ENCODE results near the gene PAXX. TPM values are rescaled to one million over a fixed set of nuclear protein-coding genes. Genes with fewer than 3 reads are reported as not detected.
A peak's percentile ranks its signal among the peaks of the same experiment; 100 is the strongest.

Gene PAXX
- total RNA-seq, 1 donor from 2014 or later: 27.3 TPM

DNA sequence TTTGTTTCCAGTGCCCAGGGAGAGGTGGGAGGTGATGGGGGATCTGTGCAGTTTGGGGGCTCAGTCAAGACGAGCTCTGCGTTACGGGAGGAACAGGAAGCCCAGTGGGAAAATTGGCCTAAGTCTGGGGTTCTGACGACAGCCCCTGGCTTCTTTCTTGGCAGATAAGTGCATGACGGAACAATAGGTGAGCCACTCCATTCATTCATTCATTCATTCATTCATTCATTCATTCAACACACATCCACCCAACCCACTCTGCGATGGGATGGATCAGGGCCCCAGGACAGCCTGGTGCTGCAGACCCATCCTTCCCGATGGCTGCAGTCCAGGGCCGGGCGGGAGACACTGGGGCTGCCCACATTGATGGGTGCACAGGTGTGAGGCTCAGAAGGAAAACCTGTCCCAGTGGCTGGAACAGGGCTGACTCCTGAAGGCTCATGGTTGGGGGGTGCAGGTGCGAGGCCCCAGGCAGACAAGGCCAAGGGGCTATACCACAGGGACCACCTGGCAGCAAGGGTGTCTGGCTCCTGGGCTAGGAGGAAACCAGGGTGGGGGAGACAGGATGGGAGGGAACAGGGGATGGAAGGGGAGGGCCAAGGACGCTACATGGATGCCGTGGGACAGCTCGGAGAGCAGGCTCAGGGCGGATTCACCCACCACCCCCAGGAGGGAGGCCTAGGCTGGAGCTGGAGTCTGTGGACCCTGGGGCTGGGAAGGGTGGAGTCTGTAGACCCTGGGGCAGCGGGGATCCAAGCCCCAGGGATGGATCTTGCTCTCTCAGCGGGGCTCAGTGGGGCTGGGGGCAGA is 11.3 kb upstream of the PAXX start:
- DNase-seq (ENCODE audit: low spot score): no peak

DNA sequence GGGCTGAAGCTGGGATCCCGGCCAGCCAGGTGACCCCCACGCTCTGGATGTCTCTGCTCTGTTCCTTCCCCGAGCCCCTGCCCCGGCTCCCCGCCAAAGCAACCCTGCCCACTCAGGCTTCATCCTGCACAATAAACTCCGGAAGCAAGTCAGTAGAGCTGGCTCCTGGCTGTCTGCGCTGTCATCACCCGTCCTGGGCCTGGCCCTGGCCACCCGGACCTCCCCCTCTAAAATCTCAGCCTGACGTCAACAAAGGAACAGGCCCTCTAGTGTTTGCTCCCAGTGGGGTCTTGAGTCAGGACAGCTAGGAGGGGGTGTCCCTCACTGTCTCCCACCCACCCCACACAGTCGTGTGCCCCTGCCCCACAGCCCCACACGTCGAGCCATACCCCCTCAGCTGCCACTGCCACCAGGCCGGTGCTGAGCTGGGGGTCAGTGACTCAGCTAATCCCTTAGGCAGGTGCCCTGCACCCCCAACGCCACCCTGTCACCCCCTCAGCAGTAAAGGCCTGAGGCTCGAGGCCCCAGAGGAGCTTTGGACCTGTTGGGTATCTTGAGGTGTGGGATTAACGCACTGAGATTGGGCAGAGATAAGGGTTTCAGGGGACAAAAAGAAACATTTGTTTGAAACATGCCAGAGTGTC is 10.5 kb upstream of the PAXX start:
- peak; percentile 21 for ATAC-seq
- no peak for DNase-seq (ENCODE audit: low spot score)

More for the DNA sequence above, 11.3 kb upstream of the PAXX start:
- no peak for ATAC-seq

DNA sequence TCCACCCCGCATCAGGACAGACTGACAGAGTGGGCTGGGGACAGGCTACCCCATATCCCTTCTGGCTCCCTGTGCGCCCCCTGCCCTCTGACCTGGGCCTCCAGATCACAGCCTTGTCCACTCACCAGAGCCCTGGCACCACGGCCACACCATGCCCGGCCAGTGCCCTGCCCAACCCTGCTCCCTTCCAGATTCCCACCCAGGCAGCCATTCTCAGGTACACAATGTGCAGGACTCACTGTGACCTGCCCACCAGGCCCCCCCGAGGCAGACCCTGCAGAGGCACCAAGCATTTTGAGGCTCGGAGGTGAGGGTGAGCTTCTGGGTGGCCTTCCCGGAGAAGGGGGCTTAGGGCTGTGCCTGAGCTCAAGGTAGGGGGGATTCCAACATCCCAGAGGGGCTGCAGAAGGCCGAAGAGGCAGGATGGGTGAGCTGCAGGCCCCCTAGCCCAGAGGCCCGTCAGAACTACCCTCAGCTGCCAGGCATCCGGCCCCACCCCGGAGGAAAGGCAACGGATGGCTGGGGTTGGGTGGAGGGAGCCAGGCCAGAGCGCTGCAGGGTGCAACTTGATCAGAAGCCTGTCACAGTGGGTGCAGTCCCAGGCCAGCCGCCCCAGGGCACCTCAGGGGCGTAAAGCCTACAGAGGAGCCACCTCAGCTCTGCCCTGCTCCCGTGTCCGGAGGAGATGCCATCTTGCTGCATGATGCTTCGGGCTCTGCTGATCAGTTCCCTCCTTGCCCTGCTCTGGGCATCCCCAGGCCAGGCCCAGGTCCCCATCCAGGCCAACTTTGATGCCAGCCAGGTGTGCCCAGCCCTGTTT is 9.8 kb upstream of the PAXX start, which contains the start of gene LCNL1:
TSS of gene LCNL1 (plus strand) at position 762 of the 820 bp plus-strand sequence. CDS start 594 bp downstream, outside the sequence.
- no peak for DNase-seq (ENCODE audit: low spot score)
- no peak for ATAC-seq

- ATAC-seq: no peak
These were observed 9.1 kb upstream of the PAXX start for GRCh38 chr9:136983167-136983566.

GRCh38 chr9:136983656-136984314 is 8.4 kb upstream of the PAXX start:
- DNase-seq (ENCODE audit: low spot score) (no peak), ATAC-seq (no peak)

More at GRCh38 chr9:136983167-136983566, 9.1 kb upstream of the PAXX start:
- no peak for DNase-seq (ENCODE audit: low spot score)

- ATAC-seq (no peak), DNase-seq (ENCODE audit: low spot score) (no peak)
These were observed 7.7 kb upstream of the PAXX start for GRCh38 chr9:136984464-136985026.

GRCh38 chr9:136985027-136985602 is 7.1 kb upstream of the PAXX start:
- no peak for DNase-seq (ENCODE audit: low spot score)
- ATAC-seq: peak; percentile 18

DNA sequence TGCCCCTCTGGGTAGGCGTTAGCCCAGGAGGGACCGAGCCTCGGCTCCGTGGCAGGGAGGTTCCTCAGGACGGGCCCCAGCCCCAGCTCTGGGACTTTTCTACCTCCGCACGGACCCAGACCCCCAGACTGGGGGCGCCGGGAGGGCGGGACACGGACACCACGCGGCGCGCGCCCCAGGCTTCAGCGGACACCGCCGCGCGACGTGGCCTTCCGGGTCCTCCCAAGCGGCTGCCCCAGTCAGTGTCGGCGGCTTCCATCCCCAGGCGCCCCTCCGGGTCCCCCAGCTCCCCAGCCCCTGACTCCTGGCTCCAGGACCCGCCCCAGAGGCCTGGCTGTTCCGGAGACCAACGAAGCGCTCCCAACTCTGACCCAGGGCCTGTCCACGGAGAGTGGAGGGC is 6.4 kb upstream of the PAXX start:
- ATAC-seq: no peak
- no peak for DNase-seq (ENCODE audit: low spot score)

- ATAC-seq: no peak
- DNase-seq (ENCODE audit: low spot score): no peak
These were observed 3.4 kb upstream of the PAXX start for GRCh38 chr9:136988872-136989271.

- DNase-seq (ENCODE audit: low spot score): no peak
- ATAC-seq: no peak
These were observed 1.8 kb upstream of the PAXX start for GRCh38 chr9:136990242-136990911.

DNA sequence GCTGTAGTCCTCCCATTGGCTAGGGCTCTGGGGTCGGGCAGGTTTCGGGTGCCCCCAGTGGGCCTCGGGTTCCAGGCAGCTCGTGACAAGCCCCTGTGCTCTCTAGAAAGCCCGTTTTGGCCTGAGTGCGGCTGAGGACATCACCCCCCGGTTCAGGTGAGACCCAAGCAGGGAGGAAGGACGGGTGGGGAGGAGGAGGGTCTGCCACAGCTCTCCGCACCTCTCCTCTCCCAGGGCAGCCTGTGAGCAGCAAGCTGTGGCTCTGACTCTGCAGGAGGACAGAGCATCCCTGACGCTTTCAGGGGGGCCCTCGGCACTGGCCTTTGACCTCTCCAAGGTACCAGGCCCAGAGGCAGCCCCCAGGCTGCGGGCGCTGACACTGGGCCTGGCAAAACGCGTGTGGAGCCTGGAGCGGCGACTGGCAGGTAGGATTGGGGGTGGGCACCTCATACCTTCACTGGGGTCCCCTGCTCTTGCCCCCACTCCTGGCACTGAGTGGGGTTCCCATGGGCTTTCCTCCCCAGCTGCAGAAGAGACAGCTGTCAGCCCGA is 672 bp downstream of the PAXX start:
- no peak for DNase-seq (ENCODE audit: low spot score)
- no peak for ATAC-seq

DNA sequence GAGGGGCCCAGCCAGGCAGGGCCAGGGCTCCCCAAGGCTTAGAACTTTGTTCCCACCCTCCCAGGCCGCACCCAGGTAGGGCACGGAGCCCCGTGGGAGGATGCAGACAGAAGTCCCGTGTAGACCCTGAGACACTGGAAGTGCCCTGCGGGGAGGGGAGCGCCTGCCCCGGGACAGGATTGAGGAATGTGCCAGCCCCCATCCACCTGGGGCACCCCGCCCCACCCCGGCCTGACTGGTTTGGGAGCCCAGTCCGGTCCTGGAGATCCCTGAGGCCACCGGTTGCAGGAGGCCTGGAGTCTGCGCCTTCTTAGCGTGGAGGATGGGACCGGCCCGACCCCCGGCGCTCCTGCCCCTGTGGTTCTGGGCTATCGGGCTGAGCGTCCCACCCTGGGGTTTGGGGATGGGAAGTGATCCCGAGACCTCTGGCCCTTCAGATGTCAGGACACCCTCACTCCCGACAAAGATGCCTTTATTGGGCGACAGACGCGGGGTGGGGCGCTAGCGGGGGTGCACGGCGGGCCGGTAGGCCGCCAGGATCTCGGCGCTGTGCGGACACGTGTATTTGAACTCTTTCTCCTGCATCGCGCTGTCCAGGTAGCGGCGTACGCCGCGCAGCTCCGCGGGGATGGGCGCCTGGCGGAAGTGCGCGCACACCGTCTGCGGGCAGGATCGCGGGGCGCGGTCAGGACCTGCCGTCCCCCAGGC is 2.1 kb downstream of the PAXX start:
- no peak for DNase-seq (ENCODE audit: low spot score)
- ATAC-seq: no peak

DNA sequence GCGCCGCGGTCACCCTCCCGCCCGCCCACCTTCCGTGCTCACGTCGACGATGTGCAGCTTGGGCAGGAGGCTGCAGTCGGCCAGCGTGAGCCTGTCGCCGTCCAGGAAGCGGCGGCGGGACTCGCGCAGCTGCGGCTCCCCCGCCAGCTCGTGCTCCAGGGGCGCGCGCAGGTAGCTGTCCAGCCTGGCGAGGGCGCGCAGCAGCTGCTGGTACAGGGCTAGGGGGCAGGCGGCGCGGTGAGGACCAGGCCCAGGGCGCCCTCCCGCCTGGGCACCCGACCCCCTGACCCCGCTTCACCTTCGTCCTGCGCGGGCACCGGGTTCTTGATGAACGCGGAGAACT is 2.6 kb downstream of the PAXX start:
- no peak for DNase-seq (ENCODE audit: low spot score)
- ATAC-seq: no peak

GRCh38 chr9:136995362-136995761 is 3.1 kb downstream of the PAXX start:
- DNase-seq (ENCODE audit: low spot score): no peak
- no peak for ATAC-seq

GRCh38 chr9:136995772-136996311 is 3.6 kb downstream of the PAXX start:
- no peak for DNase-seq (ENCODE audit: low spot score)
- no peak for ATAC-seq

DNA sequence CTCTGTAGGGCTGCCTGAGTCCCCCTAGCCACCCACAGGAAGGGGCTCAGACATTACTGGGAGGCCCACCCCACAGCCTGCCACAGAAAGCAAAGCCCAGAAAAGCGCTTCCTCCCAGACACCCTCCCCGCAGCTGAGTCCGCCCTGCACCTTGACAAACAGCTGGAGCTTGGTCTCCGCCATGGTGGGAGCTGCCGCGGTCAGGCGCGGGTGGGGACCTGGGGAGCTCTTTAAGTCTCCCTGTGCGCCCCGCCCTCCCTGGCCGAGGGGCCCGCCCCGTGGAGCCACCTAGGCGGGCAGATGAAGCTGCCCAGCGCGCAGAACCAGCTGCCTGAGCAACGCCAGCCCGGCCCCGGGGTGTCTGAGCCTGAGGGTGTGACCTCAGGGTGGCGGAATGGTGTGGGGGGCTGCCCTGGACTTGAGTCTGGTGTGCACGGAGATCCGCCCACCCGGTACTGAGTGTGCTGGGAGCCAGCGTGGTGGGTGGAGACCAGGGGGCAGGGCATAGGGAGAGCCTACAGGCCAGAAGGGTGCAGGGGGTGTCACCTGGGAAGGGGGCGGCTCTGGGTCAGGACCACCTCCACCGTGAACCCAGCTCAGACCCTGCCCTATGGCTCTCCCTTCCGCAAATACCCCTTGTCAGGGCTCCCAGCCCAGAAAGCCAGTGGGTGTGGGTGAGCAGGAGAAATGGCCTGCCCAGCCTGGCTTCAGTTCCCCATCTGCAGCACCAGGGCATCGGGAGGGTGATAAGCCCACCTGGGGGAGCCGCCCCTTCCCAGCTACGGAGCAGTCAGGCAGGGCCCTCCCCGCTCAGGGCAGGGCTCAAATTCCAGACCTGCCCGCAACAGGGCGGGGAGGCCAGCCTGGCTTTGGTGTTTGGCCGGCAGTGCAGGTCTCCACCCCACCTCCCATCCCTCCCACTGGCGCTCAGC is 4.4 kb downstream of the PAXX start, which contains the start of gene CLIC3:
TSS of gene CLIC3 (minus strand) at position 208 of the 932 bp plus-strand sequence. CDS start at position 183, 25 bp downstream.
- no peak for DNase-seq (ENCODE audit: low spot score)
- peak; percentile 31 for ATAC-seq

DNA sequence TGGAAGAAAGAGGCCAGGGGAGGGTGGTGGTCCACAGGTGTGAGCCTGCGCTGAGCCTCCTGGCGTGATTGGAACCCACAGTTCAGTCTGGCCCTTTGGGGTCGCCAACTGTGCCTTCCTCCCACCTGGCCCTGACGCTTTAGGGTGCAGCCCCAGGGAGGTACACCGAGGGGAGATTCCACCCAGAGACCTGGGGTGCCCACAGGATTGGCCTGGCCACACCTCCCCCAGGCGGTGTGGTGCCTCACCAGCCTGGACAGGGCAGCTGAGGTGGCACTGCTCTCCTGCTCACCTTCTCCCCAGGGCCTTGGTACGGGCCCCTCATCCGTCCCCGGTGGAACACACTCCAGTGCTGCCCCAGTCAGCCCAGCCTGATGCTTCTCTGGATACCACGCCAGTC is 5.1 kb downstream of the PAXX start:
- ATAC-seq: no peak
- no peak for DNase-seq (ENCODE audit: low spot score)

Data from left lobe of liver (tissue), 2 donors.